Measurements from ENCODE around the gene NPIPA8. TPM values are rescaled to one million over a fixed set of nuclear protein-coding genes. Genes with fewer than 3 reads are reported as not detected.
"Not testable (repeated sequence)": the region's sequence is repeated elsewhere in the genome, so short reads cannot be mapped to it uniquely, and the experiment has no call there.

Gene NPIPA8
- total RNA-seq, 2 donors from 2014 or later: 0.62 to 0.68 TPM

GRCh38 chr16:18290959-18291358 lies 45.6 kb downstream of the NPIPA8 start:
- ATAC-seq; DNase-seq; intact Hi-C loops (cut with DNase I): not testable (repeated sequence)

- intact Hi-C loops (cut with DNase I); ATAC-seq; DNase-seq: not testable (repeated sequence)
Observed at GRCh38 chr16:18286342-18286741, 50.2 kb downstream of the NPIPA8 start.

GRCh38 chr16:18280319-18280718 lies 56.2 kb downstream of the NPIPA8 start:
- intact Hi-C loops (cut with DNase I); ATAC-seq; DNase-seq: not testable (repeated sequence)

- intact Hi-C loops (cut with DNase I); DNase-seq; ATAC-seq: not testable (repeated sequence)
Observed at GRCh38 chr16:18276756-18277155, 59.8 kb downstream of the NPIPA8 start.

GRCh38 chr16:18270171-18270570 lies 66.4 kb downstream of the NPIPA8 start:
- intact Hi-C loops (cut with DNase I); ATAC-seq; DNase-seq: not testable (repeated sequence)

Small RNA genes lying within 50 kb of the gene (microRNA-seq; reads per million reads assigned to microRNA genes)
- gene MIR6511A4 (0 reads per million in 2 donors), gene MIR6770-3 (0 reads per million in 2 donors)

Other genes starting within 250 kb of the NPIPA8 start
- 100 to 1,000 TPM; 163 to 238 TPM for gene NOMO2, start 225.4 kb upstream of the NPIPA8 start, total RNA-seq

Measured in left cardiac atrium (tissue), 4 donors.